ENCODE data around the gene ATP8A2.

ATP8A2 gene

GRCh38 chr13:25939961-25940687, 568.4 kb downstream of the ATP8A2 start:
- TF ChIP-seq CTCF (IDR thresholded peaks at IDR 0.05): no peak

- no peak for TF ChIP-seq CTCF (IDR thresholded peaks at IDR 0.05)
These were observed 571.3 kb downstream of the ATP8A2 start for GRCh38 chr13:25943081-25943480.

DNA sequence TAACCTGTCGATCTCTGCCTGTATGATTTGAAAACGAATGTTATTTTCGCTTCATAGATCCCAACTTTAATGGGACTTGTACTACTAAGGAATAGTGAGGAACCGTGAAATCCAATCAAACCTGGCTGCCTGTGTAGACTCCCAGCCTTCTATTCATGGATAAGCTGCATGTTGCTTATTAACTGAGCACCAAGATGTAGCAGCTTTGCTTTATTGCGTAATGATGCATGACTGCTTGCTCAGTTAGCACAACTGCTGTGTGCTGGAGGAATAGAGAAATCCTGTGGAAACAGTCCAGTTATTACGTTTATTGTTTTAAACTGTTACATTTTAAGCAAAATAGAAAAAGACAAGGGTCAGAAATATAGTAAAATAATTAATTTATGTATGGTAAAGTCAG, 571.9 kb downstream of the ATP8A2 start:
- no peak for TF ChIP-seq CTCF (IDR thresholded peaks at IDR 0.05)

DNA sequence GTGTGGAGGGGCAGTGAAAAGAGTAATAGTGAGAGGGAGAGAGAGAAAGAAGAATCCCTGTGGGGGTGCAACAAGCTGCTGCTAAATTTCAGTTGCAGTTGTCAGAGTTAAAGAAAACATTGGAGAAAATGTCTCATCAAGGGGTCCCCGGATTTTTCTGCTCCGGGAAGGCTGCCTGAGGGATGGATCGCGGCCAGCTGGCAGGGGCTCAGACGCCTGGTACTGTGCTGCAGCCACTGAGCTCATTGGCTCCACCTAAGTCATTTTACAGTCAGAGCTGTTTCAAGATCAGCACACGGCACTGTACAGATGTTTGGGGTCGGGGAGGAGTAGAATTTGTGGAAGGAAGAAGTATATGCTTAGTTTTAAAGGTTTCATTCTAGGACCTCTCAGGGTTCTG, 573.8 kb downstream of the ATP8A2 start:
- TF ChIP-seq CTCF (IDR thresholded peaks at IDR 0.05): no peak

- no peak for TF ChIP-seq CTCF (IDR thresholded peaks at IDR 0.05)
These were observed 574.5 kb downstream of the ATP8A2 start for GRCh38 chr13:25946321-25946720.

DNA sequence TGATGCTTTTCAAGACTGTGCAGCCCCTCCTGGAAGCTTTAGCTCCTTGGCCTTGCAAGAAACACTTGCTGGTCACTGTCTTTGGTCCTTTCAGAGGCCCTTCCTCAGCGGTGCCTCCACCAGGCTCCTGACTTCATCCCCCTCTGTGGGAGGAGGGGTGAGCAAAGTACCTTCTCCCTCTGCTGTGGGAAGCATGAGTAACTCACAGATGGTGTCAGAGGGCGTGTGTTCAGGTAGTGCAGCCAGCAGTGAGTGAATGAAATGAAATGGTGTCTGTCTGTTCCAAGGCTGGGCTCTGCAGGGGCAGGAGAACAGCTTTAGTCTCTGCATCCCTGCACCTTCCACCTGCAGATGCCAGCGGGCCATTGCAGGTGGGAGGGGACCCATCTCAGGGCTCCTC, 577.1 kb downstream of the ATP8A2 start:
- no peak for TF ChIP-seq CTCF (IDR thresholded peaks at IDR 0.05)

- TF ChIP-seq CTCF (IDR thresholded peaks at IDR 0.05): no peak
These were observed 580.1 kb downstream of the ATP8A2 start for GRCh38 chr13:25951831-25952230.

- no peak for TF ChIP-seq CTCF (IDR thresholded peaks at IDR 0.05)
These were observed 587.2 kb downstream of the ATP8A2 start for GRCh38 chr13:25958986-25959385.

Data from LNCAP (cell line).